Measurements from ENCODE around the gene HAGH.

The HAGH gene

DNA sequence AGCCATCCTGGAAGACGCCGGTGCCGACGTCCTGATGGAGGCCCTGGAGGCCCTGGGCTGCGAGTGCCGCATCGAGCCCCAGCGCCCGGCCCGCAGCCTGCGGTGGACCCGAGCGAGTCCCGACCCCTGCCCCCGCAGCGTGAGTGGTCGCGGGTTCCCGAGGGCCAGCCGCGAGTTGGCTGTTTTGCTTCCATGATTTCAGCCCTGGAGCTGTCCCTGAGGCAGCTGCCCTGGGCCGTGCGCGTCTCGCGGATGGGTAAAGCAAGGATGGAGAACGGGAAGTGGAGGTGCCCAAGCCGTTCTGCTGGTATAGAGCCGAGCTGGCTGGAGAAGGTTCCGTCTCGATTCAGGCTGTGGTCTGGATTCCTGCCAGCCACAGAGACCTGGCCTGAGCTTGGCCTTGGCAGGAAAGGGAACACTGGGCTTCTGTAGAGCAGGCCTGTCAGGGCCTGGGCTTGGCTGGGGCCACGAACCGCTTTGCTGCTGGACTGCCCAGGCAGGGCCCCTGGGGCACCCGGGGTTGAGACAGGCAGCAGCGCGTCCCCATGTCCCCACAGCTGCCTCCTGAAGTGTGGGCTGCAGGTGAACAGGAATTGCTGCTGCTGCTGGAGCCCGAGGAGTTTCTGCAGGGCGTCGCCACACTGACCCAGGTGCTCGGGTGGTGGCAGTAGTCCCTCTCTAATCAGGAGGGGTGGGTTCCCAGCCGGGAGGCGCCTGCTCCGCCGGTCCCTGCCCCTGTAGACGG lies 52.8 kb downstream of the HAGH start:
- no peak for DNase-seq (ENCODE audit: low spot score)

DNA sequence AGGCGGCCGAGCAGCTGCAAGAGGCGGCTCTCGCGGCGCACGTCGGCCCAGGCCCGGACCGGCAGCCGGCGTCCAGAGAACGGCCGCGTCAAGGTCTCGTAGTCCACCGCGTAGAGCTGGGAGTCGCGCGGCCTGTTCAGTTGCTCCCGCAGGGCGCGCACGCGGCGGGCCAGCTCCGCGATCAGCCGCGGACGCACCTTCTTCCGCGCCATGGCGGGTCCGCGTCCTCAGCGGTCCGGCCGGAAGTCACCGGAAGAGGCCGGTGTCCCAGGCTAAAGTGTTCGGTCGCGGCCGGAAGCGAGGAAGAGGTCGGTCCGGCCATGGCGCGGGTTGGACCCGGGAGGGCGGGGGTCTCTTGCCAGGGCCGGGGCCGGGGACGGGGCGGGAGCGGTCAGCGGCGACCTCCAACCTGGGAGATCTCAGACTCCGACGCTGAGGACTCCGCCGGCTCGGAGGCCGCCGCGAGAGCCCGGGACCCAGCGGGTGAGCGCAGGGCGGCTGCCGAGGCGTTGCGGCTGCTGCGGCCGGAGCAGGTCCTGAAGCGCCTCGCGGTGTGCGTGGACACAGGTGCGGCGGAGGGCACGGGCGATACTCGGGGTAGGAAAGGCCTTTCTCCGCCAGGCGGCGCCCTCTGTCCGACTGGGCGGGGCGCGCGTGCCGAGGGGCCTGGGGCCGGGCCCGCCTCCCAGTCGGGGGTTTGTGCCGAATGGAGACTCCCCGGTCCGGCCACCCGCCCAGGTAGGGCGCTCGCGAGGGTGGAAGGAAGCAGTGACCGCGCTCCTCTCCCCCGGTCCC lies 53.5 kb downstream of the HAGH start, which contains the start of gene MRPS34:
Gene MRPS34, minus strand, starts transcription at position 227 of the 795 bp plus-strand sequence. Its CDS starts 15 bp downstream, at position 212.
- DNase-seq (ENCODE audit: low spot score) = peak; percentile 63

DNA sequence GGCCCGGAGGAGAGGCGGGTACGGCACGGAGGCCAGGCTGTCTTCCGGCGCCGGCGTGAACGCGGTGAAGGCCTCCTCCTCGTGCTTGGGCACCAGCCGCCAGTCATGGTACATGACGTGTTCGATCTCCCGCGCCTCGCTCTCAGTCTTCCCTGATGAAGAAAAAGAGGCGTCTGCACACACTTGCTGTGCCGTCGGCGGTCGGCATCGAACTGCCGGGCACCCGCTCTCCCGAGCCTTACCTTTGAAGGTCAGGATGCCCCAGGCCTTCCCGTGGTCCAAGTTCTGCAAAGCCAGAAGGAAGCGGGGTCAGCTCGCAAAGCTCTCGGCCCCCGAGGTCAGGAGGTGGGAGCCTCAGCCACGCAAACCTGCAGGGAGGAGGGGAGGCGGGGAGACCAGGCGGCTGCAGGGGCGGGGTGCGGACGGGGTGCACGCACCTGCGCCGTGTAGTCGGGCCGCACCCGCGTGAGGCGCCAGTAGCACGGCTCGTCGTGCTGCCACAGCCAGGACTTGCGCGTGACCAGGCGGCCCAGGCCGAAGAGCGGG lies 54.2 kb downstream of the HAGH start, which contains the start of gene EME2:
Gene EME2, plus strand, starts transcription at position 449 of the 546 bp plus-strand sequence. CDS start 418 bp downstream, outside the sequence.
- DNase-seq (ENCODE audit: low spot score) = no peak

DNA sequence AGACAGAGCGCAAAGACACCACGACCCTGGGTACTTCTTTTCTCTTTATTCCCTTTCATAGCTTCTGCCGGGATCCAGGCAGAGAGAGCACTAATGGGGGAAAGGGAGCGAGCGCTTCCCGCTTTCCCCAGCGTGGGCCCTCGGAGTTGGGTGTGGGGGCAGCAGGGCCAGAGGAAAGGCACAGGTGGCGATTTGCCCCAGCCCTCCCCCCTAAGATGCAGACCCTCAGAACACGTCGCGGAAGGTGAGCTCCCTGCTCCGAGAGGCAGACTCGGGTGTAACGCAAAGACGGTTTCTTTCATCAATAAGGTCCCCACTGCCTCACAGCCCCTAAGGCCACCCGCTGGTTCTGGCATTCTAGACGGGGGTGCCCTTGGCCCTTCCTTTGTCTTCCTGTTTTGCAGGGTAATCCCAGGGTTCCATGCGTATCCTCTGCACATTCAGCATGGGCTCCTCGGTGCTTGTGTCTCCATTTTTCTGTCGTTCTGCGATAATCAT lies 54.7 kb downstream of the HAGH start:
- DNase-seq (ENCODE audit: low spot score) = no peak

DNA sequence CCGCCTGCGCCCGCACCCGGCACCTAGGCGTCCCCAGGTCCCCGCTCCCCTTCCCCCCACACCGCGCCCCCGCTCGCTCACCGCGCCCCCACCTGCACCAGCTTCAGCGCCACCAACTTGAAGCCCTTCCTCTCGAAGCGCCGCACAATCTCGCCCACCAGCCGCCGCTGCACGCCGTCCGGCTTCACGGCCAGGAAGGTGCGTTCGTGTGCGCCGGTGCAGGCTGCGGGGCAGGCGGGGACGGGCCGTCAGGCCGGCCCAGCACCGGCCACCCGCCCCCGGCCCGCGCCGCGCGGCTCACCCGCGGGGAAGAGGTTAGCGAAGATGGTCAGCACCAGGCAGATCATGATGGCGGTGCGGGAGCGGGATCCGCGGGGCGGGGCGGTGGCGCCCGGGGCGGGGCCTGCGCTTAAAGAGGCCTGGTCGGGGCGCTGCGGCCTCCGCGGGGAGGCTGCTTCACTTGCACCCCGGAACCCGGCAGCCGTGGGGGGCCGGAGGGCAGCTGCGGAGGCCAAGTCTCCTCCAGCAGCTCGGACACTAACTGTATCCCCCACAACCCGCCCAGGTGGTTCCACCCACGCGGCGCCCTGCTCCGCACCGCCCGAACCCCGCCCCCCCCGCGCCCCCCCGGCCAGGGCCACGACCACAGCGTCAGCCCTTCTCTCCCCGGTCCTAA lies 55.3 kb downstream of the HAGH start, which contains the start of gene NME3:
Gene NME3, minus strand, starts transcription at position 356 of the 676 bp plus-strand sequence. Its CDS starts 9 bp downstream, at position 347.
- peak; percentile 43 for DNase-seq (ENCODE audit: low spot score)

DNA sequence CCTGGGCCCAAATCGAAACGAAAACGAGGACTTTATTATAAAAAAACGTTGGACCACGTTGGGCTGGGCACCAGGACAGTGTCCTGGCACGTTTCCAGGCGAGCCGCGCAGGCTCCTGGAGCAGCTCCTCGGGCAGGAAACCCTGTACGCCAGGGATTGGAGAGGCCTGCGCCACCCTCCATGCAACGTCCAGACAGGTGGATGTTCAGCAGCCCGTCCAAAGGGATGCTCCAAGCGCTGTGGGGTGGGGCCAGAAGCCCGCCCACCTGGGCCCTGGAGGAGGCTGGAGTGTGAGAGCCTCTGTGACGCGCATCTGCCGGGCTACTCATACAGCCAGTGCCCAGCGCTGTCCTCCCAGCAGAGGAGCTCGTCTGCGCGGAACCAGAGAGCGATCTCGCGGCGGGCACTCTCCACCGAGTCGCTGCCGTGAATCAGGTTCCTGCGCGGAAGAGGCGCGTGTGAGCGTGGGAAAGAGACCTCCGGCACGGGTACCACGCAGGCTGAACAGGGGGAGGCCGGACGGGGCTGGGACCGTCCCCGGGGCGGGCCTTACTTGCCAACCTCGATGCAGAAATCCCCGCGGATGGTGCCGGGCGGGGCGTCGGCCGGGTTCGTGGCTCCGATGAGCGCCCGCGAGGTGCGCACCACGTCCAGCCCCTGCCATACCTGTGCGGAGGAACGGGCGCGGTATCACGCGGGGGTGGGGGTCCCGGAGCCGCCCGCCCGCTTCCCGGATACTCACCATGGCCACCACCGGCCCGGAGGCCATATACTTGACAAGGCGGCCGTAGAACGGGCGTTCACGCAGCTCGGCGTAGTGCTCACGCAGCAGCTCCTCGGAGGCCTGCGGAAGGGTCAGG lies 56.1 kb downstream of the HAGH start:
- peak; percentile 37 for DNase-seq (ENCODE audit: low spot score)

DNA sequence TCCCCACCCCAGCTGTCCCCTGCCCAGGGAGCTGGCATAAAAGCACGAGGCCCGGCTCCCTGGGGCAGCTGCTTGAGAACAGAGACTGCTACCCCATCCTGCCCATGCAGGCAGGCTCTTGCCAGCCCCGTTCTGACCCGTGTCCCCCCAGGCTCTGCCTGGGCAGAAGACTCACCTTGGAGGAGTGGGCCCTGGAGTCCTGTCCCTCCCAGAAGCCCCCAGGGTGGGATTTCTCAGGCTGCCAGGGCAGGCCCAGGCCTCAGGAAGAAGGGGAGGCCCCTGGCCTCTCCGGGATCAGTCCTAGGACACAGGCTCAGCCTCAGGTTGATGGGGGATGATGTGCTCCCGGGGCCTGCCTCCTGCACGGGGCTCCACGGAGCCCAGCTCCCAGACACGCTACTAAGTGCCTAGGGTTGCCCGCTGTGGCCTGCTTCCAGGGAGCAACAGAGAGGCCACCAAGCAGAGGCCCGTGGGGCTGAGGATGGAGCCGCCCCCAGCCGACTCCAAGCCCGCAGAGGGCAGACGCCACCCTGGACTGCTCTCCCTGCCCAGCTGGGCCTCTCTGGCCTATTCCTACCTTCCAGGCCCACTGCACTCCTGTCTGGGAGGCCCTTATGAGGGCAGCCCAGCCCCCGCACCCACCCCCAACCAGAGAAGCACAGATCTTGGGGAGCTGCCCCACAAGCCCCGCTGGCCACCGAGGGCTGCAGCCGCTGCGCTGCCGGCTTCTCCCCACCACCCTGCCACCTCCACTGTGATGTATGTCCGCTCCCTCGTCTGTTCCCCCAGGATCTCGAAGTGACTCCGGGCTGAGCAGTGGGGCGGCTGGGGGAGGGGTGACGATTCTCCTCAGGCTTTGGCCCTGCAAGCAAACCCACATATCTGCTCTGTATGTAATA lies 57.0 kb downstream of the HAGH start:
- no peak for DNase-seq (ENCODE audit: low spot score)

DNA sequence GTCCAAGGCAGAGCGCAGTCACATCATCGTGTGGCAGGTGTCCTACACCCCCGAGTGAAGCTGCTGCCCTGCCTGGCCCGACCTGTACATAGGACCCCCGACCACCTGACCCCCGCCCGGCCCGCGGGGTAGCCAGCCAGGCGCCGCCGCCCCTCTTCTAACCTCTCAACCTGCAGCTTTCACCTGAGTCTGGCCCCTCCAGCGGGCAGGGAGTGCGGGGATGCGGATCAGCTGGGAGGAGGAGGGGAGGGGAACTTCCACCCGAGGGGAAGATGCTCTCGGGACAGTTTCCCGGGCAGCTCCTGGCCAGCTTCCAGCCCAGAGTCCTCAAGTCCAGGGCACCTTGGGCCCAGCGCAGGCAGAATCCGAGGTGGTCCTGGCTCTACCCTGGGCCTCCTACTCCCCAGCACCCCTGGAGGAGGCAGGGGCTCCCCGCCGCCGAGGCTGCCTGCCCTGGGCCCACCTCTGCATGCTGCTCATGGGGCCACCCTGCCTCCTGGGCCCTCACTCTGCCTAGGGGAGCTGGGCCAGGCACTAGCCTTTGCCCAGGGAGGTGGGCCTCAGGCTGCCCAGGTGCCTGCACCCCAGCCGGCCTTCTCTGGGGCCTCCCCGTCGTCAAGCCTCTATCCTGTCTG lies 57.7 kb downstream of the HAGH start:
- DNase-seq (ENCODE audit: low spot score) = no peak

DNA sequence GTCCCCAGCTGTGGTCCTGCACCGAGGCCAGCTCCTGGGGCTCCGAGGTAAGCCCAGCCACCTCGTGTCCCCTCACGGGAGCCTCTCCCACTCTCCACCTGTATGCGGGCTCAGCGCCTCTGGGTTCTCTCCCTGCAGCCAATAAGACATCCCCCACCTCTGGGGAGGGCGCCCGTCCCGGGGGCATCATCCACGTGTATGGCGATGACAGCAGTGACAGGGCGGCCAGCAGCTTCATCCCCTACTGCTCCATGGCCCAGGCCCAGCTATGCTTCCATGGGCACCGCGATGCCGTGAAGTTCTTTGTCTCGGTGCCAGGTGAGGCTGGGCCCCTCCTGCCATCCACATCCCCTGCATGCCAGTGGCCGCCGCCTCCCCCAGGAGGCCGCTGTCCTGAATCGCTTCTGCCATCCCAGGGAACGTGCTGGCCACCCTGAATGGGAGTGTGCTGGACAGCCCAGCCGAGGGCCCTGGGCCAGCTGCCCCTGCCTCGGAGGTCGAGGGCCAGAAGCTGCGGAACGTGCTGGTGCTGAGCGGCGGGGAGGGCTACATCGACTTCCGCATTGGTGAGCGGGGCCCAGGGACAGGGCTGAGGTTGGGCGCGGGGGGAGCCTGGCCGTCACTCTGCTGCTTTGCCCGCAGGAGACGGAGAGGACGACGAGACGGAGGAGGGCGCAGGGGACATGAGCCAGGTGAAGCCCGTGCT lies 58.4 kb downstream of the HAGH start:
- DNase-seq (ENCODE audit: low spot score) = no peak

DNA sequence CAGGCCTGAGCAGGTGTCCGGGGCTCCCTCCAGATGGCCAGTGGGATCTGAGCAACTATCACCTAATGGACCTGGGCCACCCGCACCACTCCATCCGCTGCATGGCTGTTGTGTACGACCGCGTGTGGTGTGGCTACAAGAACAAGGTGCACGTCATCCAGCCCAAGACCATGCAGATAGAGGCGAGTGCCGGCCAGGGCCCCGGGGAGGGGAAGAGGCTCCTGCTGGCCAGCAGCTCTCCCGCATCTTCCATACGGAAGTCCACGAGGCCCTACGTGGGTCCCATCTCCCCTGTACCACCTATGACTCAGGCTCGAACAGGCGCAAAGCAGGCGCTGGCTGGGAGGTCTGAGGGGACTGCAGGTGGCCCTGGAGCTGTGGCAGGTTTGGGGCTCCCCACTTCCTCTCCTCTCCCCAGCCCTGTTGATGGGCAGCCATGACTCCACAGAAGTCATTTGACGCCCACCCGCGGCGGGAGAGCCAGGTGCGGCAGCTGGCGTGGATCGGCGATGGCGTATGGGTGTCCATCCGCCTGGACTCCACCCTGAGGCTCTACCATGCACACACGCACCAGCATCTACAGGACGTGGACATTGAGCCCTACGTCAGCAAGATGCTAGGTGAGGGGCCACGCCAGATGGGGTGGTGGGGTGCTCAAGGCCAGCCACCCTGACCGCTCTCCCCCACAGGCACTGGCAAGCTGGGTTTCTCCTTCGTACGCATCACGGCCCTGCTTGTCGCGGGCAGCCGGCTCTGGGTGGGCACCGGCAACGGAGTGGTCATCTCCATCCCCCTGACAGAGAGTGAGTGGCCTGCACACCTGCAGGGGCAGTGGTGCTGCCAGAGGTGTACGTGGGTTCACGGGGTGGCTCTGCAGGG lies 59.3 kb downstream of the HAGH start:
- DNase-seq (ENCODE audit: low spot score) = no peak

DNA sequence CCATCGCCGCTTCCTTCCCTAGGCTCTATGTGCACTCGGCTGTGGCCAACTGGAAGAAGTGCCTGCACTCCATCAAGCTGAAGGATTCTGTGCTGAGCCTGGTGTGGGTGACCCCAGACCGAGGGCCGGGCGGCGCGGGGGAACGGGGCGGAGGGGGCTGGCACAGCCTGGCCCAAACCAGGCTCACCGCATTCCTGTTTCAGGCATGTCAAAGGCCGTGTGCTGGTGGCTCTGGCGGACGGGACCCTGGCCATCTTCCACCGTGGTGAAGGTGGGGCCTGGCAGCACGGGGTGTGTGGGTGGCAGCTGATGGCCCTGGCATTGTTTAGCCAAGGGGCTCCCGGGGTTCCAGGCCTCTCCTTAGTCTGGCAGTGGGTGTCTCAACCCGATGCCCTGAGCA lies 59.9 kb downstream of the HAGH start:
- no peak for DNase-seq (ENCODE audit: low spot score)

DNA sequence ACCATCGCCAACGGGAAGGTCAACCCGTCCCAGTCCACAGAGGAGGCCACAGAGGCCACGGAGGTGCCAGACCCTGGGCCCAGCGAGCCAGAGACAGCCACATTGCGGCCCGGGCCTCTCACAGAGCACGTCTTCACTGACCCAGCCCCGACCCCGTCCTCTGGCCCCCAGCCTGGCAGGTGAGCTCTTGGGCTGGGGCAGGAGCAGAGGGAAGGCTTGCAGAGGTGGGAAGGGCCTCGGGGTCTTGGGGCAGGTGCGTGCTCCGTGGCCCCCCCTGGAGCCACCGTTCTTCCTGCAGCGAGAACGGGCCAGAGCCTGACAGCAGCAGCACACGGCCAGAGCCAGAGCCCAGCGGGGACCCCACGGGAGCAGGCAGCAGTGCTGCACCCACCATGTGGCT lies 60.4 kb downstream of the HAGH start:
- DNase-seq (ENCODE audit: low spot score) = no peak

DNA sequence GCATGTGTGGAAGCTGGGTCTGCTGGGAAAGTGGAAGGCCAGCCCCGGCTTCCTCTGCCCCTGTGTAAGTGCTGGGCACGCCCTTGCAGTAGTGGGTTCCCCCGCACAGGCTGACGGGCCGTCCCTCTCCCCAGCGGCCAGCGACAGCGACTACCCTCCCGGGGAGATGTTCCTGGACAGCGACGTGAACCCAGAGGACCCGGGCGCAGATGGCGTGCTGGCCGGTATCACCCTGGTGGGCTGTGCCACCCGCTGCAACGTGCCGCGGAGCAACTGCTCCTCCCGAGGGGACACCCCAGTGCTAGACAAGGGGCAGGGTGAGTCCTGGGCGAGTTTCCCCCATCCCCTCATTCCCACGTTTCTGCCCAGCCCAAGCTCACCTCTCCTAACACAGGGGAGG lies 60.8 kb downstream of the HAGH start:
- DNase-seq (ENCODE audit: low spot score) = no peak

DNA sequence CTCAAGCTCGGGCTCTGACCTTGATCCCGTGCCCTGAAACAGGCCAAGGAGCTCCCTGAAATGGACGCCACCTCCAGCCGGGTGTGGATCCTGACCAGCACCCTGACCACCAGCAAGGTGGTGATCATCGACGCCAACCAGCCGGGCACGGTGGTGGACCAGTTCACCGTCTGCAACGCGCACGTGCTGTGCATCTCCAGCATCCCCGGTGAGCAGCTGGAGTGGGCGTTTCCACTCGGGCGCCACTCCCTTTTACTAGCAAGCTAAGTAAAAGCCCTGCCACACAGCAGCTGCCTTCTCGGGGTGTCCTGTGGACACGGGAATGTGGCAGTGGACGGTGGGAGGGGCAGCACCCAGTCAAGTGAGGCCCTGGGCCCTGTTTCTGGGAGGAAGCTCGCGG lies 61.7 kb downstream of the HAGH start:
- no peak for DNase-seq (ENCODE audit: low spot score)

DNA sequence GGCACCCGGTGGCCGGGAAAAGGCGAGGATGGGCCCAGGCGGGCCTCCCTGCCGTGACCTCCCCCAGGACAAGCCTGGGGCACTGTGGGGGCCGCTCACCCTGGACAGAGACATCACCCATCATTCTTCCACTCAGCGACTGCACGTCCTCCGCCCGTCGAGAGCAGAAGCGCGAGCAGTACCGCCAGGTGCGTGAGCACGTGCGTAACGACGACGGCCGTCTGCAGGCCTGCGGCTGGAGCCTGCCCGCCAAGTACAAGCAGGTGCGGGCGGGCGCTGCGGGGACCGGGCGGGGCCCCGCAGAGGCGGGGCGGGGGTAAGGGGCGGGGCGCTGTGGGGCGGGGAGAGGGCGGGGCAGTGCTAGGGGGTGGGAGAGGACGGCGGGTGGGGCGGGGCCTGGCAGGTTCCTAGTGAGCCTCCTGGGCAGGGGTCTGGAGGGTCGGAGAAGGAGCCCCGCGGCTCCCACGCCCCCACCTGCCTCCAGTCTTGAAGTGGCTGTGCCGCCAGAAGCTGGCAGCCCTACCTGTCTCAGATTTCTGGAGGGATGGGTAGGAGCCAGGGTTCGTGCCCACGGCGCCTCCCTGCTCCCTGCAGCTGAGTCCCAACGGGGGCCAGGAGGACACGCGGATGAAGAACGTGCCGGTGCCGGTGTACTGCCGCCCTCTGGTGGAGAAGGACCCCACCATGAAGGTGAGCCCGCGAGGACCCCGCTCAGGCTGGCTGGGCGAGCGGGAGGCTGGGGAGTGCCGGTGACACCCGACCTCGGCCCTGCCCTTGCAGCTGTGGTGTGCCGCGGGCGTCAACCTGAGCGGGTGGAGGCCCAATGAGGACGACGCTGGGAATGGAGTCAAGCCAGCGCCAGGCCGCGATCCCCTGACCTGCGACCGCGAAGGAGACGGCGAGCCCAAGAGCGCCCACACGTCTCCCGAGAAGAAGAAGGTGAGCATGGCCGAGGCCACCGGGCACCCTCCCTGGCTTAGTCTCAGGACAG lies 62.8 kb downstream of the HAGH start:
- DNase-seq (ENCODE audit: low spot score) = no peak

DNA sequence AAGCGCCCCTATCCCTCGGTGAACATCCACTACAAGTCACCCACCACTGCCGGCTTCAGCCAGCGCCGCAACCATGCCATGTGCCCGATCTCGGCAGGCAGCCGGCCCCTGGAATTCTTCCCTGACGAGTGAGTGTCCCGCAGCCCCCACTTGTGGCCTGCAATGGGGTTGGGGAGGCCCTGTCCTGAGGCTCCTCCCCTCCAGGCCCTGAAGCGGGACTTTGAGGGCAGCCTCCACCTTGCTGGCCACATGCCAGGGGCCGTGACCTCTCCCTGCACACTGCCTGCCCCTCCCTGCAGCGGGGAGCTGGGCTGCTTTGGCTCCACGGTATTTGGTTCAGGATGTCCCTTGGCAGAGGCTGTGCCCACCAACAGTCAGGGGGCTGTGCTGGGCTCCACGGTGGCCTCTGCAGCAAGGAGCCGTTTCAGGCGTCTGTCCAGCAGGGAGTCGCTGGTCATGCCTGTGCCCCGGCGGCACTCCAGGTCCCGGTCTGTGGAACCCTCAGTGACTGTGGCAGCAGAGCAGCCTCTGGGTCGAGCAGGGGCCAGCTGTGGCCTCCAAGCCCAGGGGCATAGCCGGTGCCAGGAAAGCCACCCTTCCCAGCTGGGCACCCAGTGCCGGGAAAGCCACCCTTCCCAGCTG lies 63.6 kb downstream of the HAGH start:
- no peak for DNase-seq (ENCODE audit: low spot score)
